HepG2 (cell line): ENCODE data around the gene DIABLO. TPM values are rescaled to one million over a fixed set of nuclear protein-coding genes. Genes with fewer than 3 reads are reported as not detected.

Experiments
- ARID3A ChIP-seq: IDR thresholded peaks from 2 replicates; pipeline ENCODE4 v1.6.1; 2012; ENCODE audit warnings: low read depth, low read length, improper control_type of control experiment
- CBFB ChIP-seq: sonication (generic); formaldehyde crosslinking; IDR thresholded peaks from 2 replicates; pipeline ENCODE4 v1.4.0; 2020; ENCODE audit warnings: missing genetic modification reagents
- CHCHD3 ChIP-seq: sonication (generic); formaldehyde crosslinking; IDR thresholded peaks from 2 replicates; pipeline ENCODE4 v1.8.0; 2022; ENCODE audit warnings: mild to moderate bottlenecking, missing genetic modification reagents, moderate library complexity
- DBP ChIP-seq: sonication (generic); formaldehyde crosslinking; IDR thresholded peaks from 2 replicates; pipeline ENCODE4 v1.4.0; 2020; ENCODE audit warnings: missing genetic modification reagents; ENCODE audit errors: not compliant biosample characterization
- ERF ChIP-seq: IDR thresholded peaks from 2 replicates; pipeline ENCODE4 v1.6.1; 2018; ENCODE audit warnings: missing biosample characterization, missing genetic modification reagents
- KDM5A ChIP-seq: fragments of 200-600 bp; sonication (generic); IDR thresholded peaks from 2 replicates; pipeline ENCODE4 v1.7.0; 2018; ENCODE audit warnings: antibody characterized with exemption, mild to moderate bottlenecking, low read length, borderline replicate concordance
- MIER2 ChIP-seq: IDR thresholded peaks from 2 replicates; pipeline ENCODE4 v1.6.1; 2016; ENCODE audit warnings: missing biosample characterization, missing genetic modification reagents
- RNF2 ChIP-seq: fragments of 450-650 bp; conservative IDR thresholded peaks from 2 replicates; pipeline ENCODE4 v1.6.1; 2016; ENCODE audit warnings: low read depth
- SNAI1 ChIP-seq: sonication (generic); formaldehyde crosslinking; IDR thresholded peaks from 2 replicates; pipeline ENCODE4 v1.5.0; 2020; ENCODE audit warnings: mild to moderate bottlenecking, missing genetic modification reagents, borderline replicate concordance
- UBTF ChIP-seq: sonication (generic); formaldehyde crosslinking; IDR thresholded peaks from 2 replicates; pipeline ENCODE4 v1.4.0; 2020; ENCODE audit warnings: mild to moderate bottlenecking, missing genetic modification reagents
- ZBTB1 ChIP-seq: sonication (generic); formaldehyde crosslinking; IDR thresholded peaks from 2 replicates; pipeline ENCODE4 v1.4.0; 2020; ENCODE audit warnings: missing genetic modification reagents, borderline replicate concordance
- ZNF234 ChIP-seq: sonication (generic); formaldehyde crosslinking; conservative IDR thresholded peaks from 2 replicates; pipeline ENCODE4 v1.5.1; 2020; ENCODE audit warnings: mild to moderate bottlenecking, missing genetic modification reagents
- ZNF317 ChIP-seq: sonication (generic); formaldehyde crosslinking; IDR thresholded peaks from 2 replicates; pipeline ENCODE4 v1.5.0; 2020; ENCODE audit warnings: mild to moderate bottlenecking, missing genetic modification reagents
- ZNF558 ChIP-seq: sonication (generic); formaldehyde crosslinking; IDR thresholded peaks from 2 replicates; pipeline ENCODE4 v1.9.0; 2022; ENCODE audit warnings: mild to moderate bottlenecking, missing genetic modification reagents, borderline replicate concordance
- ZNF782 ChIP-seq: sonication (generic); formaldehyde crosslinking; IDR thresholded peaks from 2 replicates; pipeline ENCODE4 v1.4.0; 2020; ENCODE audit warnings: missing genetic modification reagents, mild to moderate bottlenecking, borderline replicate concordance
- ZSCAN12 ChIP-seq: sonication (generic); formaldehyde crosslinking; IDR thresholded peaks from 2 replicates; pipeline ENCODE4 v1.9.0; 2021; ENCODE audit warnings: mild to moderate bottlenecking, missing genetic modification reagents
- ZSCAN21 ChIP-seq: sonication (generic); formaldehyde crosslinking; IDR thresholded peaks from 2 replicates; pipeline ENCODE4 v1.8.0; 2022; ENCODE audit warnings: mild to moderate bottlenecking, missing genetic modification reagents, moderate library complexity, borderline replicate concordance
- polyA plus RNA-seq, 8 experiments: library from polyadenylated mRNA; depleted of rRNA in 3 of 8; stranded (reverse) in 7 of 8; unstranded in 1 of 8; fragments of >200 nt; fragmentation: Illumina TruSeq in 4 of 8; extraction: Trizol in 4 of 8; gene quantifications; 2 replicates each; pipeline versions ENCODE4 v1.2.1 to v1.2.3, GENCODE V29; 2011 to 2016; ENCODE audit warnings: low read depth in 4 of 8, missing spikeins in 1 of 8, mixed read lengths in 1 of 8; ENCODE audit not compliant: insufficient read depth in 1 of 8
- total RNA-seq, 5 experiments: library from RNA; depleted of rRNA; stranded (reverse); fragments of >200 nt; fragmentation: Illumina TruSeq; extraction: Trizol; gene quantifications; 2 replicates each; pipeline ENCODE4 v1.2.3, GENCODE V29; 2016; ENCODE audit warnings: low read depth in 1 of 5
- TF ChIP-seq, protein P1 (sequence below): sonication (generic); formaldehyde crosslinking; IDR thresholded peaks from 2 replicates; pipeline ENCODE4 v1.5.0; 2020; ENCODE audit warnings: mild to moderate bottlenecking, low read depth, missing genetic modification reagents, borderline replicate concordance
- TF ChIP-seq, protein P2 (sequence below): sonication (generic); formaldehyde crosslinking; IDR thresholded peaks from 2 replicates; pipeline ENCODE4 v1.9.0; 2021; ENCODE audit warnings: missing genetic modification reagents, borderline replicate concordance

Gene DIABLO
- total and polyA plus RNA-seq, 2 of the 13 experiments (the other 11 are each of a cell fraction or from before 2014, with no cell fraction given): 20.7 to 70.9 TPM

DNA sequence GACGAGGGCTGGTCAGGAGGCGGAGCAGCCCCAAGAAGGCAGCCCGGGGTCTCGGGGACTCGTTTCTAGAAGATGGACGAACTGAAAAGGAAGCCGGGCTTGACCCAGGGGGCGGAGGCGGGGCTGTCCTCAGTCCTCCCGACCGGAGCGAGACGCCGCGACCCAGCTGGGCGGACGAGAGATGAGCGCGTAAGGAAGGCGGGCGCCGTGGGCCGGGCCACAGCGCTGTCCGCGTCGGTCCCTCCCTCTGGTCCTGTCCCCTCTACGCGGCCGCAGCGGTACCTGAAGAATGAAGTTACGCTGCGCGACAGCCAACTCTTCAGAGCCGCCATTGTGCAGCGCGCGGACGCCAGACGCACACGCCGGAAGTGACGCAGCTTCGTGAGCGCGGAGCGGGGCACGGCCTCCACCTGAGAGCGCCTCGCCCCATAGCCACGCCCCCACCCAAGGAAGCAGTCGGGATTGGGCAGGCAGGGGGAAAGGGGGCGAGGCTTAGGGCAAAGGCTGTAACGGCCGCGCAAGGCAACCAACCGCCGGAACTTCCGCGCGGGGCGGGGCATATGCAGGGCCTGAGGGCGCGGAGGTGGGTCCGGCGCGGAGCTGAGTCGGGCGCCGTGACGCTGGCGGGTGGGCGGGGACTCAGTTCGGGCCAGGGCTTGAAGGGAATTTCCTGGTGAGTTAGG is at the start of gene DIABLO (continued):
- TF ChIP-seq UBTF (peak; percentile 91), ZNF234 (CRISPR knock-in tag) (no peak), ZBTB1 (CRISPR knock-in tag) (no peak), CBFB (CRISPR knock-in tag) (peak; percentile 73; the same call in 1 of the 2 replicates), ARID3A (no peak), ZSCAN21 (peak; percentile 78; the same call in 1 of the 2 replicates), ZNF317 (CRISPR knock-in tag) (peak; percentile 44; the same call in 1 of the 2 replicates), ZSCAN12 (no peak), ERF (CRISPR knock-in tag) (peak; percentile 56; the same call in 1 of the 2 replicates), ZNF782 (CRISPR knock-in tag) (no peak; the same call in 1 of the 2 replicates), RNF2 (peak; percentile 45; the same call in 1 of the 2 replicates), CHCHD3 (CRISPR knock-in tag) (0 out of 2 replicates have a peak, but pooled peaks have one; percentile 29), DBP (CRISPR knock-in tag) (no peak), KDM5A (peak; percentile 94), ZNF558 (CRISPR knock-in tag) (no peak), MIER2 (CRISPR knock-in tag) (peak; percentile 71; the same call in 1 of the 2 replicates), SNAI1 (CRISPR knock-in tag) (no peak)
- TF ChIP-seq, protein P1, sequence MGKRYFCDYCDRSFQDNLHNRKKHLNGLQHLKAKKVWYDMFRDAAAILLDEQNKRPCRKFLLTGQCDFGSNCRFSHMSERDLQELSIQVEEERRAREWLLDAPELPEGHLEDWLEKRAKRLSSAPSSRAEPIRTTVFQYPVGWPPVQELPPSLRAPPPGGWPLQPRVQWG: no peak
- TF ChIP-seq, protein P2, sequence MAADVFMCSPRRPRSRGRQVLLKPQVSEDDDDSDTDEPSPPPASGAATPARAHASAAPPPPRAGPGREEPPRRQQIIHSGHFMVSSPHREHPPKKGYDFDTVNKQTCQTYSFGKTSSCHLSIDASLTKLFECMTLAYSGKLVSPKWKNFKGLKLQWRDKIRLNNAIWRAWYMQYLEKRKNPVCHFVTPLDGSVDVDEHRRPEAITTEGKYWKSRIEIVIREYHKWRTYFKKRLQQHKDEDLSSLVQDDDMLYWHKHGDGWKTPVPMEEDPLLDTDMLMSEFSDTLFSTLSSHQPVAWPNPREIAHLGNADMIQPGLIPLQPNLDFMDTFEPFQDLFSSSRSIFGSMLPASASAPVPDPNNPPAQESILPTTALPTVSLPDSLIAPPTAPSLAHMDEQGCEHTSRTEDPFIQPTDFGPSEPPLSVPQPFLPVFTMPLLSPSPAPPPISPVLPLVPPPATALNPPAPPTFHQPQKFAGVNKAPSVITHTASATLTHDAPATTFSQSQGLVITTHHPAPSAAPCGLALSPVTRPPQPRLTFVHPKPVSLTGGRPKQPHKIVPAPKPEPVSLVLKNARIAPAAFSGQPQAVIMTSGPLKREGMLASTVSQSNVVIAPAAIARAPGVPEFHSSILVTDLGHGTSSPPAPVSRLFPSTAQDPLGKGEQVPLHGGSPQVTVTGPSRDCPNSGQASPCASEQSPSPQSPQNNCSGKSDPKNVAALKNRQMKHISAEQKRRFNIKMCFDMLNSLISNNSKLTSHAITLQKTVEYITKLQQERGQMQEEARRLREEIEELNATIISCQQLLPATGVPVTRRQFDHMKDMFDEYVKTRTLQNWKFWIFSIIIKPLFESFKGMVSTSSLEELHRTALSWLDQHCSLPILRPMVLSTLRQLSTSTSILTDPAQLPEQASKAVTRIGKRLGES: no peak
